ENCODE results near the gene DCPS. TPM values are rescaled to one million over a fixed set of nuclear protein-coding genes. Genes with fewer than 3 reads are reported as not detected.

DCPS gene
- total RNA-seq, 1 experiment from 2014 or later, result 23.8 TPM

- Histone ChIP-seq H3F3A (ENCODE audit: insufficient read depth, low read depth) (no peaks in the 10 kb centered on the region), H3K36me3 (ENCODE audit: low read depth) (0 out of 2 replicates have a peak, but pooled peaks cover 8% of the 10 kb centered on the region), H3K4me3 (no peak overlapping the region), H4K20me1 (ENCODE audit: insufficient read depth) (no peaks in the 10 kb centered on the region), H3K9me3 (ENCODE audit: insufficient read depth, low read depth) (no peaks in the 10 kb centered on the region), H2AFZ (no peak overlapping the region), H3K79me2 (ENCODE audit: low read depth) (no peaks in the 10 kb centered on the region), H3K27me3 (ENCODE audit: insufficient read depth, low read depth) (no peaks in the 10 kb centered on the region), H3K9me2 (ENCODE audit: insufficient read depth) (no peaks in the 10 kb centered on the region), H3K4me2 (no peak overlapping the region), H3K27ac (no peak overlapping the region), H3K4me1 (replicated peaks; ENCODE audit: insufficient read depth) (no peaks in the 10 kb centered on the region)
- intact Hi-C loops (cut with micrococcal nuclease; ENCODE audit: unreplicated experiment), result no loop called here
- BruUV-seq (replicated peaks), result no TSS peak
- CTCF ChIA-PET, result no interaction called here
- POLR2A ChIA-PET (ENCODE audit: unreplicated experiment), result interaction anchor here (0.7 kb wide), 1 partner anchor 658 kb away, joined by 3 read pairs; no protein-coding TSS in a partner anchor
- no peak for DNase-seq
- TF ChIP-seq EZH2 (IDR thresholded peaks at IDR 0.05; ENCODE audit: low read depth), result no peak
These were observed 14.1 kb downstream of the DCPS start for GRCh38 chr11:126317756-126318573.

DNA sequence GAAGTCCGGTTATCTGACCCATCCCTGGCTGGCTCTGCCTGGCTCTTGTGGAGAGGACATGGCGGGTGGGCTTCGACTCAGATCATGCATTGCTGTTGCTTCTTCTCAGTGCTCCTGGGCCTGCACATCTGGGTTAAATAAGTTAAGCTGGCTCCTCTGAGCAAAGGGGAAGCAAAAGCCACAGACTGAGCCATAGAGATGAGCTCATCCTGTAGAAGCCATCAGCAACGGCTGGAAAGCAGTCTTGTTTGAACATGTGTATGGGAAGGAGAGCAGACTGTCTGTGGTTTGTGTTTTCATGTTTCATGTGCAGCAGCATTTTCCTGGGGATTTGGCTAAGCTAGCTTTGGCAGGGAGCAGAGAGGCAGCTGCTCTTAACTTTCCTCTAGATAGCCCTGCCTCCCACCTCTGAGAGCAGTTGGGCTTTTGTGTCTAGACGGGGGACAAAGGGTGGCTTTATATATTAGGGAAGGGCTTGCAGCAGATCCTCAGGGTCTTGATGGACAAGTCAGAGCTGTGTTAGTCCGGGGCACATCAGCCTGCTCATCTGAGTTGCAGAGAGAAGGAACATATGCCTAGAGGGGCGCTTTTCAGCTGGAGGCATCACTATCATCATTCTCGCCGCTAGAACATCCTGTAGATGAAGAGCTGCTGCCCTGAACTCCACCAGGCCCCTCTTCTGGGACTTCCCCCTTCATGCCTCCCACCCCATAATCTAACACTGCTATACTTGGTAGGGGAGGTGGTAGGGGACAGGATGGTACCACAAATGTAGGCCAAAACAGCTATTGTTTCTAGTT is 14.9 kb downstream of the DCPS start:
- no peak overlapping the region for H3K4me2 ChIP-seq
- no TSS peak for BruUV-seq (replicated peaks)
- H3K27ac ChIP-seq, result no peak overlapping the region
- H2AFZ ChIP-seq, result no peak overlapping the region
- CTCF ChIA-PET, result interaction anchor here (0.5 kb wide), 1 partner anchor 163 kb away, joined by 3 read pairs; no protein-coding TSS in a partner anchor
- H3K79me2 ChIP-seq (ENCODE audit: low read depth), result no peaks in the 10 kb centered on the region
- no peak overlapping the region for H3K4me3 ChIP-seq
- H3K9me2 ChIP-seq (ENCODE audit: insufficient read depth), result no peaks in the 10 kb centered on the region
- H4K20me1 ChIP-seq (ENCODE audit: insufficient read depth), result no peaks in the 10 kb centered on the region
- intact Hi-C loops (cut with micrococcal nuclease; ENCODE audit: unreplicated experiment), result no loop called here
- H3K9me3 ChIP-seq (ENCODE audit: insufficient read depth, low read depth), result no peaks in the 10 kb centered on the region
- no peaks in the 10 kb centered on the region for H3K4me1 ChIP-seq (replicated peaks; ENCODE audit: insufficient read depth)
- H3K36me3 ChIP-seq (ENCODE audit: low read depth), result 0 out of 2 replicates have a peak, but pooled peaks cover 8% of the 10 kb centered on the region
- POLR2A ChIA-PET (ENCODE audit: unreplicated experiment), result interaction anchor here (0.7 to 0.9 kb wide), 2 partner anchors 37 to 657 kb away, joined by 3 to 5 read pairs; partner anchors contain the start of gene ST3GAL4
- H3F3A ChIP-seq (ENCODE audit: insufficient read depth, low read depth), result no peaks in the 10 kb centered on the region
- DNase-seq, result no peak
- H3K27me3 ChIP-seq (ENCODE audit: insufficient read depth, low read depth), result no peaks in the 10 kb centered on the region
- TF ChIP-seq, protein P1, sequence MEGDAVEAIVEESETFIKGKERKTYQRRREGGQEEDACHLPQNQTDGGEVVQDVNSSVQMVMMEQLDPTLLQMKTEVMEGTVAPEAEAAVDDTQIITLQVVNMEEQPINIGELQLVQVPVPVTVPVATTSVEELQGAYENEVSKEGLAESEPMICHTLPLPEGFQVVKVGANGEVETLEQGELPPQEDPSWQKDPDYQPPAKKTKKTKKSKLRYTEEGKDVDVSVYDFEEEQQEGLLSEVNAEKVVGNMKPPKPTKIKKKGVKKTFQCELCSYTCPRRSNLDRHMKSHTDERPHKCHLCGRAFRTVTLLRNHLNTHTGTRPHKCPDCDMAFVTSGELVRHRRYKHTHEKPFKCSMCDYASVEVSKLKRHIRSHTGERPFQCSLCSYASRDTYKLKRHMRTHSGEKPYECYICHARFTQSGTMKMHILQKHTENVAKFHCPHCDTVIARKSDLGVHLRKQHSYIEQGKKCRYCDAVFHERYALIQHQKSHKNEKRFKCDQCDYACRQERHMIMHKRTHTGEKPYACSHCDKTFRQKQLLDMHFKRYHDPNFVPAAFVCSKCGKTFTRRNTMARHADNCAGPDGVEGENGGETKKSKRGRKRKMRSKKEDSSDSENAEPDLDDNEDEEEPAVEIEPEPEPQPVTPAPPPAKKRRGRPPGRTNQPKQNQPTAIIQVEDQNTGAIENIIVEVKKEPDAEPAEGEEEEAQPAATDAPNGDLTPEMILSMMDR (conservative IDR thresholded peaks at IDR 0.05), result no peak
- TF ChIP-seq EZH2 (IDR thresholded peaks at IDR 0.05; ENCODE audit: low read depth), result no peak

- no peak overlapping the region for H2AFZ ChIP-seq
- no TSS peak for BruUV-seq (replicated peaks)
- POLR2A ChIA-PET (ENCODE audit: unreplicated experiment), result interaction anchor here (0.5 to 0.9 kb wide), 2 partner anchors 31 to 36 kb away, joined by 3 to 5 read pairs; partner anchors contain the start of gene ST3GAL4
- TF ChIP-seq EZH2 (IDR thresholded peaks at IDR 0.05; ENCODE audit: low read depth), result no peak
- TF ChIP-seq, protein P1 (conservative IDR thresholded peaks at IDR 0.05), result no peak
- H3K36me3 ChIP-seq (ENCODE audit: low read depth), result 0 out of 2 replicates have a peak, but pooled peaks cover 4% of the 10 kb centered on the region
- no peaks in the 10 kb centered on the region for H3K9me3 ChIP-seq (ENCODE audit: insufficient read depth, low read depth)
- no peak overlapping the region for H3K27ac ChIP-seq
- H4K20me1 ChIP-seq (ENCODE audit: insufficient read depth), result no peaks in the 10 kb centered on the region
- CTCF ChIA-PET, result interaction anchor here (0.5 kb wide), 1 partner anchor 162 kb away, joined by 3 read pairs; no protein-coding TSS in a partner anchor
- no peaks in the 10 kb centered on the region for H3K4me1 ChIP-seq (replicated peaks; ENCODE audit: insufficient read depth)
- H3K79me2 ChIP-seq (ENCODE audit: low read depth), result no peaks in the 10 kb centered on the region
- intact Hi-C loops (cut with micrococcal nuclease; ENCODE audit: unreplicated experiment), result no loop called here
- no peaks in the 10 kb centered on the region for H3F3A ChIP-seq (ENCODE audit: insufficient read depth, low read depth)
- H3K27me3 ChIP-seq (ENCODE audit: insufficient read depth, low read depth), result no peaks in the 10 kb centered on the region
- no peak overlapping the region for H3K4me2 ChIP-seq
- no peaks in the 10 kb centered on the region for H3K9me2 ChIP-seq (ENCODE audit: insufficient read depth)
- no peak for DNase-seq
- no peak overlapping the region for H3K4me3 ChIP-seq
These were observed 15.5 kb downstream of the DCPS start for GRCh38 chr11:126319374-126319740.
